Activated naive CD4-positive, alpha-beta T cell treated with anti-CD3 and anti-CD28 coated beads, Interleukin-2, amount 10 ng/mL, durations not matched to agents 7 days and 5 days (primary cell): ENCODE data around the gene ZYG11A.
"Not testable (repeated sequence)": the region's sequence is repeated elsewhere in the genome, so short reads cannot be mapped to it uniquely, and the experiment has no call there.

ENCODE experiments used
- CTCF ChIA-PET: fragments of 350-600 bp; sonication (Branson Sonifier 250); formaldehyde crosslinking; loops from one replicate; lab custom pipeline; 2021; ENCODE audit warnings: antibody characterized with exemption; lab: Charles Lee
- DNase-seq: peaks from one replicate; pipeline ENCODE4 v3.0.0-alpha.2; 2020
- H3K27ac Mint-ChIP-seq: one replicate; pipeline ENCODE4 v1.8.0; 2021; ENCODE audit warnings: mild to moderate bottlenecking, moderate library complexity, mixed read lengths
- H3K27me3 Mint-ChIP-seq: one replicate; pipeline ENCODE4 v1.8.0; 2021; ENCODE audit warnings: mild to moderate bottlenecking, mixed read lengths
- H3K36me3 Mint-ChIP-seq: one replicate; pipeline ENCODE4 v1.8.0; 2021; ENCODE audit warnings: mixed read lengths
- H3K4me1 Mint-ChIP-seq: one replicate; pipeline ENCODE4 v1.8.0; 2021; ENCODE audit warnings: mixed read lengths
- H3K4me3 Mint-ChIP-seq: one replicate; pipeline ENCODE4 v1.8.0; 2021; ENCODE audit warnings: mild to moderate bottlenecking, moderate library complexity, mixed read lengths
- H3K9me3 Mint-ChIP-seq: one replicate; pipeline ENCODE4 v1.8.0; 2021; ENCODE audit warnings: mixed read lengths

Gene ZYG11A

DNA sequence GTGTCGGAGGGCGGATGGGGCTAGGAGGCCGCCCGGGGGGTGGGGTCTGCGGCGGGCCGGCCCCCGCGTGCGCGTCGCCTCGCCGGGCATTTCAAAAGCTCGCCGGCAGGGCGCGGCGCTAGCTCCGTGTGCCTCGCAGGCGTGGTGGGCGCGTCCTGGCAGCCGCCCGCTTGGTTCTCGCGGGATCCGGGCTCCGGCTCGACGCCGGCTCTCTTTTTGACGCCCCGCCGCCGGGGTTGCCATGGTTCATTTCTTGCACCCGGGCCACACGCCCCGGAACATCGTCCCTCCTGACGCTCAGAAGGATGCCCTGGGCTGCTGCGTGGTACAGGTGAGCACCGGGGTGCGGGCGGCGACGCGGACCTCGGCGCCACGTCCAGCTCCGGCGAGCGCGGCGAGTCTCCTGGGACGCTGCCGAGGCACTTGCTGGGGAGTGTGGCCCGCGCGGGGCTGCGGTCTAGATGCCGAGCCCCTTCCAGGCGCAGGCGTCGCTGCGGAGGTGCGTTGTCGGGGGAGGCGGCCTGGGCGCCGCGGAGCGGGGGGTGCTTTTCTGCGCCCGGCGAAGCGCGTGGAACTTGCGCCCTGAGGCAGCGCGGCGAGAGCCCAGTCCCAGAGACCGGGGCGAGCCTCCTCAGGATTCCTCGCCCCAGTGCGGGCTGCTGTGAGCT lies at the start of gene ZYG11A:
TSS of gene ZYG11A (plus strand) at position 118 of the 668 bp plus-strand sequence. CDS start at position 242, 124 bp downstream.
- Mint-ChIP-seq H3K9me3 (no peaks in the 10 kb centered on the region), H3K4me3 (peak within 1 kb of the TSS; percentile 71), H3K4me1 (peaks cover 17% of the 10 kb centered on the region), H3K36me3 (no peaks in the 10 kb centered on the region), H3K27ac (no peak within 1 kb of the TSS), H3K27me3 (peaks cover 42% of the 10 kb centered on the region)
- CTCF ChIA-PET = interaction anchor here (0.8 to 2.7 kb wide), 4 partner anchors 17 to 339 kb away, joined by 3 to 11 read pairs (median 3); no protein-coding TSS in a partner anchor
- DNase-seq = peak; percentile 85

DNA sequence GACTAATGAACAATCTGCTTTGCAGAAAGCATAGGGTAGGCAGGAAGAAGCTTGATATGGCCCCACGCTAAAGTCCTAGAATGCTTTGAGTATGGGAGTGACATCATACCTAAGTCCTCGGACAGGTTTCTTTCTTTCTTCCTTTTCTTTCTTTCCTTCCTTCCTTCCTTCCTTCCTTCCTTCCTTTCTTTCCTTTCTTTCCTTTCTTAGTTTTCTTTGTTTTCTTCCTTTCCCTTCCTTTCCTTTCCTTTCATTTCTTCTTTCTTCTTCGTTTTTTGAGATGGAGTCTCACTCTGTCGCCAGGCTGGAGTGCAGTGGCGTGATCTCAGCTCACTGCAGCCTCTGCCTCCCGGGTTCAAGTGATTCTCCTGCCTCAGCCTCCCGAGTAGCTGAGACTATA lies 48.8 kb upstream of the ZYG11A start:
- H3K9me3 Mint-ChIP-seq, H3K27ac Mint-ChIP-seq, DNase-seq, H3K4me1 Mint-ChIP-seq, H3K27me3 Mint-ChIP-seq, H3K4me3 Mint-ChIP-seq: not testable (repeated sequence)
- CTCF ChIA-PET = interaction anchor here (0.7 kb wide), 1 partner anchor 95 kb away, joined by 3 read pairs; no protein-coding TSS in a partner anchor
- peaks cover 11% of the 10 kb centered on the region for H3K36me3 Mint-ChIP-seq

DNA sequence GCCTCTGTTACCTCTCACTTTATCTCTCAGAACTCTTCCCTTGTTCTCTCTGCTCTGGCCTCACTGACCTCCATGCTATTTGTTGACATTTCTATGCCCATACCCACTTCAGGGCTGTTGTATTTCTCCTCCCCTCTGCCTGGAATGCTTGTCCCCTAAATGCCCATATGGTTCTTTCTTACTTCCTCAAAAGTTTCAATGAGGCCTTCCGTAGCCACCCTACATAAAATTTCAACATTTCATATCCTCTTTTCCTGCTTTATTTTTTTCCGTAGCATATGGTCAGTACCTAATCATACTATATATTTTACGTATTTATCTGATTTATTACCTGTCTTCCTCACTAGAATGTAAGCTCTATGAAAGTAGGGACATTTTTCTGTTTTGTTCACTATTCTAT lies 47.1 kb upstream of the ZYG11A start:
- Mint-ChIP-seq H3K9me3 (no peaks in the 10 kb centered on the region), H3K4me1 (no peaks in the 10 kb centered on the region), H3K36me3 (peaks cover 9% of the 10 kb centered on the region), H3K27me3 (no peaks in the 10 kb centered on the region), H3K4me3 (no peak overlapping the region), H3K27ac (no peak overlapping the region)
- CTCF ChIA-PET = no interaction called here
- no peak for DNase-seq

DNA sequence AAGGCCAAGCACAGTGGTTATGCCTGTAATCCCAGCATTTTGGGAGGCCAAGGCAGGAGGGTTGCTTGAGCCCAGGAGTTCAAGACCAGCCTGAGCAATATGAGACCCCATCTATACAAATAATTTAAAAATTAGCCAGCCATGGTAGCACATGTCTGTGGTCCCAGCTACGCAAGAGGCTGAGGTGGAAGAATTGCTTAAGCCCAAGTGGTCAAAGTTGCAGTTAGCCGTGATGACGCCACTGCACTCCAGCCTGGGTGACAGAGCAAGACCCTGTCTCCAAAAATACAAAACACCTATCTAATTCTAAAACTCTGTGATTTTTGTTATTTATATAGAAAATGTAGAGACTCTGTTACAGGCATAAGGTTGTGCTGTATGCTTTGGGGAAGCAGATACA lies 44.2 kb upstream of the ZYG11A start:
- H3K9me3 Mint-ChIP-seq = no peaks in the 10 kb centered on the region
- CTCF ChIA-PET = no interaction called here
- peaks cover 9% of the 10 kb centered on the region for H3K36me3 Mint-ChIP-seq
- H3K4me1 Mint-ChIP-seq = no peaks in the 10 kb centered on the region
- H3K27me3 Mint-ChIP-seq = no peaks in the 10 kb centered on the region
- no peak for DNase-seq
- H3K4me3 Mint-ChIP-seq = no peak overlapping the region
- no peak overlapping the region for H3K27ac Mint-ChIP-seq

DNA sequence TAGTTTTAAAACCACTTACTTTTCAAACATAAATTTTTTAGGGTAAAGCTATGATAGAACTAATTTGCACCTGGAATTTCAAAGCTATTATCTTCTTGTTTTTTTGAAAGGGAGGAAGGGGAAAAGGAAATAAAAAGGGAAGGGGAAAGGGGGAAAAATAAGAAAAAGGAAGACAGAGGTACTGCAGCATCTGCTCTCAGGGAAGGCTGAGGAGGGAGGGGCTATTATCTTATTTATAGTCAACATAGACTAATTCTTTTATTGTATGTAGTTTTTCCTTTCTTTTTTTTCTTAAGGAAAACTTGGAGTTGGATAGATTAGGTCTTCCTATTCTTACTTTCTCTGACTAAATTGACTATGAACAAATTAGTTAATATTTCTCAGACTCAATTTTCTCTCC lies 41.5 kb upstream of the ZYG11A start:
- H3K4me3 Mint-ChIP-seq = no peak overlapping the region
- CTCF ChIA-PET = interaction anchor here (1.0 to 1.3 kb wide), 2 partner anchors 19 to 325 kb away, joined by 3 read pairs; no protein-coding TSS in a partner anchor
- no peaks in the 10 kb centered on the region for H3K4me1 Mint-ChIP-seq
- no peaks in the 10 kb centered on the region for H3K27me3 Mint-ChIP-seq
- H3K27ac Mint-ChIP-seq = no peak overlapping the region
- no peaks in the 10 kb centered on the region for H3K9me3 Mint-ChIP-seq
- H3K36me3 Mint-ChIP-seq = peaks cover 5% of the 10 kb centered on the region
- DNase-seq = no peak

DNA sequence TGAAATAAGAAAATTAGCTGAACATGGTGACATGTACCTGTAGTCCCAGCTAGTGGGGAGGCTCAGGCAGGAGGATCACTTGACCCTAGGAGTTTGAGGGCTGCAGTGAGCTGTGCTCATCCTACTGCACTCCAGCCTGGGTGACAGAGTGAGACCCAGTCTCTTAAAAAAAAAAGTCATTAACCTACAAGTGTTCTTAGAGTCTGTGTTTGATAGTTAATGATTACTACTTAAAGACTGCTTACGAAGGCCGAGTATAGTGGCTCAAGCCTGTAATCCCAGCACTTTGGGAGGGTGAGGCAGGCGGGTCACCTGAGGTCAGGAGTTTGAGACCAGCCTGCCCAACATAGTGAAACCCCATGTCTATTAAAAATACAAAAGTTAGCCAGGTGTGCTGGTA lies 38.5 kb upstream of the ZYG11A start:
- not testable (repeated sequence) for H3K4me3 Mint-ChIP-seq, H3K9me3 Mint-ChIP-seq, H3K27ac Mint-ChIP-seq, H3K36me3 Mint-ChIP-seq, H3K4me1 Mint-ChIP-seq, DNase-seq, H3K27me3 Mint-ChIP-seq
- CTCF ChIA-PET = interaction anchor here (0.6 to 1.4 kb wide), 2 partner anchors 17 to 382 kb away, joined by 3 read pairs; no protein-coding TSS in a partner anchor

DNA sequence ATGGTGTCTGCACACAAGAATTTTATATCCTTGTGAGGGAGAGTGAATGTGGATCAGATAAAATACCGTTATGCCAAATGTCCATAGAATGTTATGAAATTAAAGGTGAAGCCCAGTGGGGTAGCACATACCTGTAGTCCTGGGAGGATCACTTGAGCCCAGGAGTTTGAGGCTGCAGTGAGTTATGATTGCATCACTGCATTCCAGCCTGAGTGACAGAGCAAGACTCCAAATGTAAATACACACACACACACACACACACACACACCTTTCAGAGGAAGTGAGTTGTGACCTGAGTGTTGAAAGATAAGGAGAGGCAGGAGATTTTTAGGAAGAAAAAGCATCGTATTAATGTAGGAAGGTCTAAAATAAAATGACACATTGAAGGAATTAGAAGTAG lies 28.1 kb upstream of the ZYG11A start:
- Mint-ChIP-seq H3K36me3 (peaks cover 6% of the 10 kb centered on the region), H3K9me3 (no peaks in the 10 kb centered on the region), H3K27me3 (no peaks in the 10 kb centered on the region), H3K4me1 (no peaks in the 10 kb centered on the region), H3K27ac (no peak overlapping the region), H3K4me3 (no peak overlapping the region)
- no peak for DNase-seq
- CTCF ChIA-PET = no interaction called here

DNA sequence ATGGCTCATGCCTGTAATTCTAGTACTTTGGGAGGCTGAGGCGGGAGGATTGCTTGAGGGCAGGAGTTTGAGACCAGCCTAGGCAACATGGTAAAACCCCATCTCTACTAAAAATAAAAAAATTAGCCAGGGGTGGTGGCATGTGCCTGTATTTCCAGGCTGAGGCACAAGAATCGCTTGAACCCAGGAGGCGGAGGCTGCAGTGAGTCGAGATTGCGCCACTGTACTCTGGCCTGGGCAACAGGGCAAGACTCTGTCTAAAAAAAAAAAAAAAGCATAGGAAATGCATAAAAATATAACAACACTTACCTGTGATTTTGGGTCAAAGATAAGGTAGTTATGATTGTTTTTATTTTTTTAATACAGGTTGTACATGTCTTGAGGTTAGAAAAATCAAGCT lies 21.7 kb upstream of the ZYG11A start:
- not testable (repeated sequence) for H3K4me3 Mint-ChIP-seq, H3K27me3 Mint-ChIP-seq, DNase-seq, H3K4me1 Mint-ChIP-seq, H3K27ac Mint-ChIP-seq, H3K9me3 Mint-ChIP-seq
- CTCF ChIA-PET = interaction anchor here (0.6 to 0.7 kb wide), 3 partner anchors 9 to 96 kb away, joined by 3 read pairs; no protein-coding TSS in a partner anchor
- H3K36me3 Mint-ChIP-seq = peaks cover 10% of the 10 kb centered on the region

DNA sequence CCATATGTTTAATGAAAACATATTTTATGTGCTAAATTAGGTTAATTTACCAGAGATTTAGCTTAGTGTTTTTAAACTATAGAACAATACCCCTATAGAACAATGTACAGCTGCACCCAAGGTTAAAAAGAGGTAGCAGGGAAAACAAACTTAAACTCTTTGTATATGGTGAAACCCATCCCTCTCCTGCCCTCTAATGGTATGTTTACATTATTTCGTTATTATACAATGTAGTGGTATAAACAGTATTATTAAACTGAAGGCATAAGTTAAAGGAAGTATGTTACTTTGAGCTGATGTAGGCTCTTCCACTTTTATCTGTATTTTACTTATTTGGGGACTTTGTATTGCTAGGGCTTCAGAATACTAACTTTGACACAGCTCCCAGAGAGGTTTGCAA lies 16.7 kb upstream of the ZYG11A start:
- peaks cover 1% of the 10 kb centered on the region for H3K27me3 Mint-ChIP-seq

DNA sequence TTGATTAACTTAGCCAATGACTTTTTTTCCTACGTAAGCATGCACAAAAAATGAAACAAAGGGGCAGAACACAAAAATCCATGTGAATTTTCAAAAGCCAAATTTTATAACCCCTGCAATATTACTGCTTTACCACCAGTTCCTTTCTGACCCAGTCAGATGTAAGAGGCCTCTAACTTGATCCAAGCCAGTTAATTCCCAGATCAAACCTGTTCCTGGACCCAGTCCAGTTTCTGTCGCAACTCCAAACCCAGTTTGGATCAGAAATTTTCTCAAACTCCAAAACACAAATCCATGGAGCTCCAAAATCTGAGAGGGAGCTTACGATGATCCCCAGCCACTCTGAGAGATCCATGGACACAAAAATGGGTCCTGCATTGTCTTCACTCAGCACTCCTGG lies 7.8 kb upstream of the ZYG11A start:
- CTCF ChIA-PET = no interaction called here

More for the DNA sequence above, 16.7 kb upstream of the ZYG11A start:
- no peaks in the 10 kb centered on the region for H3K9me3 Mint-ChIP-seq
- no peak for DNase-seq
- no peaks in the 10 kb centered on the region for H3K4me1 Mint-ChIP-seq
- H3K27ac Mint-ChIP-seq = no peak overlapping the region
- CTCF ChIA-PET = interaction anchor here (0.6 to 1.4 kb wide), 10 partner anchors 17 to 1212 kb away, joined by 3 to 11 read pairs (median 3); partner anchors contain the start of gene ZYG11A
- peaks cover 8% of the 10 kb centered on the region for H3K36me3 Mint-ChIP-seq
- no peak overlapping the region for H3K4me3 Mint-ChIP-seq

DNA sequence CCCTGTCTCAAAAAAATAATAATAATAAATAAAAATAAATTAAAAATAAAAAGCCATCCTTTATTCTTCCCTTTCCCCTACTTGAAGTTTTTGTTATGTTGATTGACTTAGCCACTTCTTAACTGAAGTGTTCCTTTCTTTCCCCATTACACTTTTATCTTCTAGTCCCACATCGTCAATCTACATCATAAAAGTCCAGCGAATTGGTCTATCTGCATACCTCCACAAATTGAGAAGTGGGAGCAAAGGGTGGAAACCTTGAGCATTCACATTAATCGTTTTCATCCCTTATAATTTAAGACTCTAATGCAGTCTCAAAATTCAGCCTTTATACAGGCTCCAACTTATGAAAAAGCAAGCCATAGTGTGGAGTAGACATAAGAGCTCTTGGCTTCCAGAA lies 6.5 kb upstream of the ZYG11A start:
- Mint-ChIP-seq H3K27me3 (peaks cover 16% of the 10 kb centered on the region), H3K4me1 (no peaks in the 10 kb centered on the region), H3K9me3 (no peaks in the 10 kb centered on the region), H3K36me3 (no peaks in the 10 kb centered on the region), H3K27ac (no peak overlapping the region), H3K4me3 (no peak overlapping the region)
- DNase-seq = no peak
- CTCF ChIA-PET = no interaction called here

More for the DNA sequence above, 7.8 kb upstream of the ZYG11A start:
- Mint-ChIP-seq H3K4me3 (no peak overlapping the region), H3K27ac (no peak overlapping the region), H3K36me3 (no peaks in the 10 kb centered on the region), H3K4me1 (no peaks in the 10 kb centered on the region), H3K27me3 (peaks cover 18% of the 10 kb centered on the region), H3K9me3 (no peaks in the 10 kb centered on the region)
- DNase-seq = no peak

DNA sequence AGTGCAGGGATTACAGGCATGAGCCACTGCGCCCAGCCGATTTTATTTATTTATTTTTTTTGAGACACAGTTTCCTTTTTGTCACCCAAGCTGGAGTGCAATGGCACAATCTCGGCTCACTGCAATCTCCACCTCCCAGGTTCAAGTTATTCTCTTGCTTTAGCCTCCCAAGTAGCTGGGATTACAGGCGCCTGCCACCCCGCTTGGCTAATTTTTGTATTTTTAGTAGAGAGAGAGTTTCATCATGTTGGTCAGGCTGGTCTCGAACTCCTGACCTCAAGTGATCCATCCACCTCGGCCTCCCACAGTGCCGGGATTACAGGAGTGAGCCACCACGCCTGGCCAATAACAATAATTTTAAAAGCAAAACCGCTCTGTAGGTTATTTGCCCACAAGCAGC lies 3.4 kb upstream of the ZYG11A start:
- H3K4me3 Mint-ChIP-seq, CTCF ChIA-PET, H3K36me3 Mint-ChIP-seq, DNase-seq, H3K9me3 Mint-ChIP-seq, H3K27ac Mint-ChIP-seq: not testable (repeated sequence)
- peaks cover 16% of the 10 kb centered on the region for H3K4me1 Mint-ChIP-seq
- H3K27me3 Mint-ChIP-seq = peaks cover 38% of the 10 kb centered on the region

DNA sequence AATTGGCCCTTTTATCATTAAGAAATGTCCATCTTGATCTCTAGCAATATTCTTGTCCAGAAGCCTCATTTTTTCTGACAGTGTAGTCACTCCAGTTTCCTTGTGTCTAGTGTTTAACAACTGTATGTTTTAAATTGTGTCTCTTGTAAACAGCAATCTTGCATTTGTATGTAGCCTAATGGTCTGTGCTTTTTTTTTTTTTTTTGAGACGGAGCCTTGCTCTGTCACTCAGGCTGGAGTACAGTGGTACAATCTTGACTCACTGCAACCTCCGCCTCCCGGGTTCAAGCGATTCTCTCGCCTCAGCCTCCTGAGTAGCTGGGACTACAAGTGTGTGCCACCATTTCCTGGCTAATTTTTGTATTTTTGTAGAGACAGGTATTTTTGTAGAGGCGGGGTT lies 2.6 kb downstream of the ZYG11A start:
- CTCF ChIA-PET, H3K4me3 Mint-ChIP-seq, H3K27ac Mint-ChIP-seq, DNase-seq, H3K36me3 Mint-ChIP-seq, H3K9me3 Mint-ChIP-seq: not testable (repeated sequence)
- H3K4me1 Mint-ChIP-seq = peaks cover 17% of the 10 kb centered on the region
- H3K27me3 Mint-ChIP-seq = peaks cover 47% of the 10 kb centered on the region

DNA sequence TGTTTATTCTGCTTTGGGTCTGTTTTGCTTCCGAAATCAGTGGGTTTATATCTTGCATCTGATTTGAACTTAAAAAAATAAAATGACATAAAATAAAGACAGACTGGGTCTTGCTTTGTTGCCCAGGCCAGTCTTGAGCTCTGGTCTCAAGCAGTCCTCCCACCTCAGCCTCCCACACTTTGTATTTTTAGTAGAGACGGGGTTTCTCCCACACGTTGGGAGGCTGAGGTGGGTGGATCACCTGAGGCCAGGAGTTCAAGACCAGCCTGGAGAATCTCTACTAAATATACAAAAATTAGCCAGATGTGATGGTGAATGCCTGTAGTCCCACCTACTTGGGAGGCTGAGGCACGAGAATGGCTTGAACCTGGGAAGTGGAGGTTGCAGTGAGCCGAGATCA lies 5.9 kb downstream of the ZYG11A start:
- no peaks in the 10 kb centered on the region for H3K9me3 Mint-ChIP-seq
- peaks cover 7% of the 10 kb centered on the region for H3K4me1 Mint-ChIP-seq
- no peaks in the 10 kb centered on the region for H3K36me3 Mint-ChIP-seq
- DNase-seq = no peak
- peaks cover 24% of the 10 kb centered on the region for H3K27me3 Mint-ChIP-seq
- no peak overlapping the region for H3K4me3 Mint-ChIP-seq
- CTCF ChIA-PET = no interaction called here
- no peak overlapping the region for H3K27ac Mint-ChIP-seq

DNA sequence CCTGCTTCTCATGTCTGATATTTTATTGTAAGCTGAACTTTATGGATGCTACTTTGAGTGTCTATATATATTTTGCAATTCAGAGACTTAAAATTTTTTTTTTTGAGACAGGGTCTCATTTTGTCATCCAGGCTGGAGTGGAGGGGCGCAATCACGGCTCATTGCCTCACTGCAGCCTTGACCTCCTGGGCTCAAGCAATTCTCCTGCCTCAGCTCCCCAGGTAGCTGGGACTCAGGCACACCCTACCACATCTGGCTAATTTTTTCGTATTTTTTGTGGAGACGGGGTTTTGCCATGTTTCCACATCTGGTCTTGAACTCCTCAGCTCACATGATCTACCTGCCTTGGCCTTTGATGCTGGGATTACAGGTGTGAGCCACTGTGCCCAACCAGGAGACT lies 8.4 kb downstream of the ZYG11A start:
- CTCF ChIA-PET = no interaction called here
- Mint-ChIP-seq H3K4me1 (no peaks in the 10 kb centered on the region), H3K27me3 (peaks cover 17% of the 10 kb centered on the region), H3K27ac (no peak overlapping the region), H3K4me3 (no peak overlapping the region), H3K36me3 (no peaks in the 10 kb centered on the region), H3K9me3 (no peaks in the 10 kb centered on the region)
- no peak for DNase-seq
